Neutrophil (primary cell): ENCODE data around the gene SAMHD1.

Experiments used
- H3K27ac ChIP-seq: fragments of 200-600 bp; sonication (generic); 2 replicates; pipeline ENCODE4 v1.5.1; 2016; ENCODE audit warnings: mild to moderate bottlenecking, moderate library complexity
- H3K27me3 ChIP-seq: fragments of 200-600 bp; sonication (generic); 2 replicates; pipeline ENCODE4 v1.6.0; 2016; ENCODE audit warnings: mild to moderate bottlenecking
- H3K36me3 ChIP-seq: fragments of 200-600 bp; sonication (generic); 2 replicates; pipeline ENCODE4 v1.5.1; 2017
- H3K4me1 ChIP-seq, 2 experiments: fragments of 200-600 bp in 1 of 2; sonication (generic) in 1 of 2; 1 replicate in 1 of 2; 2 replicates in 1 of 2; pipeline versions ENCODE4 v1.5.1 to v1.6.1; 2013 to 2016; ENCODE audit warnings: low read depth in 1 of 2, low read length in 1 of 2, mild to moderate bottlenecking in 1 of 2, moderate library complexity in 1 of 2; ENCODE audit not compliant: control insufficient read depth in 1 of 2, insufficient read depth in 1 of 2
- H3K4me3 ChIP-seq, 2 experiments: fragments of 200-600 bp in 1 of 2; sonication (generic) in 1 of 2; 1 replicate in 1 of 2; 2 replicates in 1 of 2; pipeline ENCODE4 v1.5.1; 2013 to 2016; ENCODE audit warnings: low read depth in 1 of 2, low read length in 1 of 2, mild to moderate bottlenecking in 1 of 2, moderate library complexity in 1 of 2
- H3K9me3 ChIP-seq: fragments of 200-600 bp; sonication (generic); 2 replicates; pipeline ENCODE4 v1.5.1; 2016
- TF ChIP-seq, protein P1 (sequence below): fragments of 200-600 bp; sonication (generic); IDR thresholded peaks from 2 replicates; pipeline ENCODE4 v1.5.1; 2016; ENCODE audit warnings: antibody characterized with exemption

Gene SAMHD1

DNA sequence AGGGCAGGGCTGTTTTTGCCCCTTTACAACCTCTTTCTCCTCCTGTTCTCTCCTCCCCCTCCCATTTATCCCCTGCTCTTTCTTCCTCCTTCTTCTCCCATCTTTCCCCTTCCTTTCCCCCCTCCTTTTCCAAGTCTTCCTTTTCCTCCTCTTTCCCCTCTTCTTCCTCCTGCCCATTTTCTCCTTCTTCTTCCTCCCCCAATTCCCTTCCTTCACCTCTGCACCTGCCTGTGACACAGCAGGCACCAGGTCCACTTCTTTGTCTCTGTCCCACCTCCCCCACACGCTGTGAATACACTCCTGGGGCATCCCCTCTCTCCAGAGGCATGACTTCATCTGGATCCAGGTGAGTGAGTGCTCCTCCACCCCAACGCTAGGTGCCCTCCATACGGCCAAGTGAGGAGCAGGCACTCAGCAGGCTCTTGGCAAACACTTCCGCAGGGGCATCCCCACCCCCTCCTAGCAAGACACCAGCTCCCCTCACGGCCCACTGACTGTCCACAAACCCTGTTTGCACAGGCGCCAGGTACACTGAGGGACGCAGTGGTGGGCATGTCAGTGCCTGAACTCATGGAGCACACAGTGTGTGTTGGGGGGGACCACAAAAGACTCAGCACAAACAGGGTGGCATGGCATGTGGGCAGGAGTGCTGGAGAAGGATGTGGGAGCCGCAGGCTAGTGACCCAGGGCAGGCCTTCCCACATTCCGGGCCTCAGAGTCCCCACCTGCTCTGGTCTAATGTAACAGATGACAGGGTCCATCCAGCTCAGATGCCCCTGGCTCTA, 86.2 kb downstream of the SAMHD1 start:
- no peak overlapping the region for H3K27ac ChIP-seq
- peaks cover 5 to 9% of the 10 kb centered on the region in 2 experiments for H3K4me1 ChIP-seq
- TF ChIP-seq, protein P1, sequence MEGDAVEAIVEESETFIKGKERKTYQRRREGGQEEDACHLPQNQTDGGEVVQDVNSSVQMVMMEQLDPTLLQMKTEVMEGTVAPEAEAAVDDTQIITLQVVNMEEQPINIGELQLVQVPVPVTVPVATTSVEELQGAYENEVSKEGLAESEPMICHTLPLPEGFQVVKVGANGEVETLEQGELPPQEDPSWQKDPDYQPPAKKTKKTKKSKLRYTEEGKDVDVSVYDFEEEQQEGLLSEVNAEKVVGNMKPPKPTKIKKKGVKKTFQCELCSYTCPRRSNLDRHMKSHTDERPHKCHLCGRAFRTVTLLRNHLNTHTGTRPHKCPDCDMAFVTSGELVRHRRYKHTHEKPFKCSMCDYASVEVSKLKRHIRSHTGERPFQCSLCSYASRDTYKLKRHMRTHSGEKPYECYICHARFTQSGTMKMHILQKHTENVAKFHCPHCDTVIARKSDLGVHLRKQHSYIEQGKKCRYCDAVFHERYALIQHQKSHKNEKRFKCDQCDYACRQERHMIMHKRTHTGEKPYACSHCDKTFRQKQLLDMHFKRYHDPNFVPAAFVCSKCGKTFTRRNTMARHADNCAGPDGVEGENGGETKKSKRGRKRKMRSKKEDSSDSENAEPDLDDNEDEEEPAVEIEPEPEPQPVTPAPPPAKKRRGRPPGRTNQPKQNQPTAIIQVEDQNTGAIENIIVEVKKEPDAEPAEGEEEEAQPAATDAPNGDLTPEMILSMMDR = no peak
- no peak overlapping the region for H3K4me3 ChIP-seq
- no peaks in the 10 kb centered on the region for H3K36me3 ChIP-seq
- H3K9me3 ChIP-seq = no peaks in the 10 kb centered on the region
- peaks cover 56% of the 10 kb centered on the region for H3K27me3 ChIP-seq

DNA sequence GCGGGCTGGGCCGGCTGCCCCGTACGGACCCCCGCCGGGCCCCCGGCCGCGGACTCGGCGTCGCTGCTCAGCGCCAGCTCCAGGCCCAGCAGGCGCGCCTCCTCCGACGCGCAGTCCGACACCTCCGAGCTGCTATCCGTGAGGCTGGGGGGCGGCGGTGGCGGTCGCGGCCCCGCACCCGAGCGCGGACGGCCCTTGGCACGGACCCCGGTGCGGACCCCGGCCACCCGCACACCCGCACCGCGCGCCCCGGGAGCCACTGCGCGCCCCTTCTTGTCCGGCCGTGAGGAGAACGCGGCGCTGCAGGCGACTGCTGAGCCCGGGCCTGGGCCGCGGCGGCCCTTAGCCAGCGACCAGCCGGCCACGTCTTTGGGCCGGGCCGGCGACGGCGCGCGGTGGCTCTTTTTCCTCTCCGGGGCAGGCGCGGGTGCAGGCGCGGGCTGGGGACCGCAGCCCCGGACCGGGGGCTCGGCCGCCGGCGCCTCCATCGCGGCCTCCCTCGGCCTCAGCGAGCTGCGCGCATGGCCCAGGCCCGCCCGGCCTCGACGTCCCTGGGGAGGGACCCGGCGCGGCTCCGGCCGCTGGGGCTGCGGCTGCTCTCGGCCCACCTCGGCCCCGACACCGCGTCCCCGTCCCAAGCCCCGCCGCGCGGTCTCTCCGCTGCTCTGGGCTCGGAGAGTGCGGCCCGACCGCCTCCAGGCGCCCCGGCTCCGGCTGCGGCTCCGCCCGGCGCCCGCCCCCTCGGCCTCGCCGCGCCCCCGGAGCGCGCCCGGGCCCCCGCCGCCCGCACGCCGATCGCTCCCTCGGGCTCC, 88.4 kb downstream of the SAMHD1 start:
- no peak overlapping the region for H3K4me3 ChIP-seq
- TF ChIP-seq, protein P1 = no peak
- no peaks in the 10 kb centered on the region for H3K9me3 ChIP-seq
- H3K27me3 ChIP-seq = peaks cover 60% of the 10 kb centered on the region
- H3K36me3 ChIP-seq = no peaks in the 10 kb centered on the region
- no peak overlapping the region for H3K27ac ChIP-seq
- H3K4me1 ChIP-seq = peaks cover 5 to 9% of the 10 kb centered on the region in 2 experiments

DNA sequence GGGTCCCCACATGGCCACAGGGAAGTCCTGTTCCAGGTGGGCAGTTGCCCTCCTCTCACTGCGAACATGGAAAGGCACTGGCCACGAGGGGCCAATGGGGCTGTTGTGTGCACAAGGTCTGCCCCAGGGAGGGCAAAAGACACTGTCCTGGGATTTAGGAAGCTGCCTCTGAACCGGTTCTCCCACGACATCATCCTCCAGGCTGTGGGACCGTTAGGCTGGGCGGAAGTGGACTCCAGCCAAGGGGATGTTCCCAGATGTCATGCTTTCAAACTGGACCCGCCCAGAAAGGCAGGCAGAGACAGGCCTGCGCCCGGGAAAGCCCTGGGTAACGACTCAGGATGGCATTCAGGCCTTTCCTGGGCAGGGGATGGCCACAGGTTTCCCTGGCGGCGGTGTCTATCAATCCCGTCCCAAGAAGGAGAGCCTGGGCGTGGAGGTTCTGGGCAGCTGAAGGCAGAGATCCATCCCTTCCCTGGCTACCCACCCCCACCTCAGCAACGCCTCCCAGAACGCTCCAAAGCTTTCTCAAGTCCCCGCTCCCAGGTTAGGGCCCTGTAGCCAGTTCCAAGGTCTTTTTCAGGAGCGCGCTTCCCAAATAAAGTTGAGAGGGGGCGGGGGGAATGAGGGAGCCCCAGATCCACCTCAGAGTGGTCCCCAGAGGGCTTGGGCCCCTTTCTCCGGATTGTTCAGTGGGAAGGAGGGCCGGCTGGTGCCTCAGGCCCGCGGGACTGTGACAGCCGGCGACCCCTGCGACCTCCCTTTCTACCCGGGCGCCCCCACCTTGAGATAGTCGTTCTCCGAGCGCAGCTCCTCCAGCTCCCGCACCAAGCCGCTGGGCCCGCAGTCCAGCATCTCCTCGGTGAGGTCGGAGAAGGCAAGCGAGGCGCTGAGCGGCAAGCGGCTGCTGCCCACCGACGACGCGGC, 89.4 kb downstream of the SAMHD1 start:
- TF ChIP-seq, protein P1 = no peak
- Histone ChIP-seq H3K4me3 (no peak overlapping the region), H3K36me3 (no peaks in the 10 kb centered on the region), H3K27me3 (peaks cover 60% of the 10 kb centered on the region), H3K27ac (no peak overlapping the region), H3K9me3 (no peaks in the 10 kb centered on the region), H3K4me1 (peaks cover 5 to 9% of the 10 kb centered on the region in 2 experiments)

DNA sequence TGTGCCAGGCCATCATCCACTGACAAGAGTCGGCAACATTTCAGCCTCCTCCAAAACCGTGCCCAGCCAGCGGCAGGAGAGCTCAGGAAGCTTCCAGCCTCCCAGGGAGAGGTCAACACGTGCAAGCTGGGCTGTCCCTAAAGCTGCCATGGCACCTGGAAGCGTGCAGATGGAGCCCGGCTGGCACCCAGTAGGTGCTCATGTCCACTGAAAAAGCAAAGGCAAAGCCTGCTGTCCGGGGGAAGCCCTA, 90.0 kb downstream of the SAMHD1 start:
- no peaks in the 10 kb centered on the region for H3K36me3 ChIP-seq
- H3K27ac ChIP-seq = no peak overlapping the region
- TF ChIP-seq, protein P1 = no peak

DNA sequence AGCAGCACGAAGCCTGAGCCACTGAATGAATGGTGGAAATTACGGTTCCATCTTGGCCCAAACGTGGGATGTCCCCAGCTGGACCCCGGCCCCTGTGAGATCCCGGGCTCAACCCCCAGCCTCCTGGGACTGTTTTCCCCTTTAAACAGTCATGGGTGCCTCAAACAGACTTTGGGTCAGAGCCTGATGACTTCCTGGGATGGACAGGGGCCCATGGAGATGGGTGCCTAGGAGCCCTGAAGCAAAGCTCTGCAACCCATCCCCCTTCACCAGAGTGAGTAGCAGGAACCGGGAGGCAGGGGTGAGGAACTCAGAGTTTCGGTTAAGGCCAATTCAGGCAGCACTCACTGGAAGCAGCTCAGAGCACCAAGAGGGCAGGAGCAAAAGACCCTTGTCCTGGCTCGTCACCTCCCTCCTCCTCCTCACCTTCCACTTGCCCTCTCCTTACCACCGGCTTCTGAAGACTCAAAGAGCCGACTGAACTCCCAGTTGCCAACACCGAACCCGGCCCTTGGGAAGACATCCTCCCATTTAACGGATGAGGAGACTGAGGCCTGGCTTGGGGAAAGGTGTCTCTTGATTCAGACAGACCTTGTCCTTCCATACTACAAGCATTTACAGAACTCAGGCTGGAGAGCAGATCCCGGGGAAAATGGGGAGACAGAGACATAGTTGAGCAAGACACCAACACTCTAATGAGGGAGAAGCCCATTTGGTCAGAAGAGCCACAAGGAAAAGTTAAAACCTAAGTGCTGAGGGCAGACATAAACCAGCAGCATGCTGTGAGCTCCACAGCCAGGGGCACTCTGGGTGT, 90.5 kb downstream of the SAMHD1 start:
- no peak overlapping the region for H3K27ac ChIP-seq
- no peak overlapping the region for H3K4me3 ChIP-seq
- H3K27me3 ChIP-seq = peaks cover 58% of the 10 kb centered on the region
- H3K36me3 ChIP-seq = no peaks in the 10 kb centered on the region
- TF ChIP-seq, protein P1 = no peak
- H3K4me1 ChIP-seq = peaks cover 8 to 9% of the 10 kb centered on the region in 2 experiments
- H3K9me3 ChIP-seq = no peaks in the 10 kb centered on the region

More for the DNA sequence above, 90.0 kb downstream of the SAMHD1 start:
- no peaks in the 10 kb centered on the region for H3K9me3 ChIP-seq
- peaks cover 60% of the 10 kb centered on the region for H3K27me3 ChIP-seq
- peaks cover 8 to 9% of the 10 kb centered on the region in 2 experiments for H3K4me1 ChIP-seq
- H3K4me3 ChIP-seq = no peak overlapping the region
